ENCODE data around the gene SLC1A6.

GRCh38 chr19:14949876-14950275, 29.8 kb downstream of the SLC1A6 start:
- TF ChIP-seq CTCF (IDR thresholded peaks at IDR 0.05; ENCODE audit: low read length) (no peak), EZH2phosphoT487 (IDR thresholded peaks at IDR 0.05; ENCODE audit: low read length) (no peak)

Data from MM.1S (cell line).